Esophagus muscularis mucosa (tissue), 4 donors: ENCODE measurements around the gene IFNGR2.

Experiments used
- EP300 ChIP-seq: sonication (generic); formaldehyde crosslinking; IDR thresholded peaks from one replicate; pipeline ENCODE4 v1.6.1; 2017; ENCODE audit warnings: antibody characterized with exemption
- POLR2A ChIP-seq: fragments of 450-650 bp; IDR thresholded peaks from one replicate; pipeline ENCODE4 v1.6.1; 2017; ENCODE audit warnings: antibody characterized with exemption, moderate library complexity, mild to moderate bottlenecking, low read depth
- POLR2AphosphoS5 ChIP-seq, 2 donors: sonication (generic); formaldehyde crosslinking; IDR thresholded peaks; one replicate each; pipeline ENCODE4 v1.6.1; 2017; ENCODE audit warnings: antibody characterized with exemption in 2 of 2
- TF ChIP-seq, protein P1 (sequence below), 3 experiments: fragments of 200-600 bp in 2 of 3; fragments of 450-650 bp in 1 of 3; sonication (generic) in 2 of 3; IDR thresholded peaks; one replicate each; pipeline ENCODE4 v1.5.1; 2017 to 2019; ENCODE audit warnings: antibody characterized with exemption in 3 of 3, mild to moderate bottlenecking in 2 of 3, moderate library complexity in 1 of 3

DNA sequence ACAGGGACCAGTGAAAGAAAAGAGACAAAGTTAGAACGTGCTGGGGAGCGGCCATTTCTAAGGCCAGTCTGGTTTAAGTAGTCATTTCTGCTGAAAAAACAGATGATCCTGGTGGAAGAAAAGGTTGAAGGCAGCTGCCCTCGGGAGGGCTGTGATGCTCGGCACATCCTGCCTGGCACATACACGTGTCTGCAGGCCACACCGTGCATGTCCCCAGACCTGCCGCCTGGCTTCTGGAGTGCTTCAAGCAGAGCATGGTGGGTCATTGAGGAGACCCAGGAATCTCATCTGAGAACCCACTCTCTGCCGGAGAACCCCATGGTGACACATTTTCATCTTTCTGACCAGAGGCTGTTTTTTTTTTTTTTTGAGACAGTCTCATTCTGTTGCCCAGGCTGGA lies 46.0 kb upstream of the IFNGR2 start:
- TF ChIP-seq, protein P1, sequence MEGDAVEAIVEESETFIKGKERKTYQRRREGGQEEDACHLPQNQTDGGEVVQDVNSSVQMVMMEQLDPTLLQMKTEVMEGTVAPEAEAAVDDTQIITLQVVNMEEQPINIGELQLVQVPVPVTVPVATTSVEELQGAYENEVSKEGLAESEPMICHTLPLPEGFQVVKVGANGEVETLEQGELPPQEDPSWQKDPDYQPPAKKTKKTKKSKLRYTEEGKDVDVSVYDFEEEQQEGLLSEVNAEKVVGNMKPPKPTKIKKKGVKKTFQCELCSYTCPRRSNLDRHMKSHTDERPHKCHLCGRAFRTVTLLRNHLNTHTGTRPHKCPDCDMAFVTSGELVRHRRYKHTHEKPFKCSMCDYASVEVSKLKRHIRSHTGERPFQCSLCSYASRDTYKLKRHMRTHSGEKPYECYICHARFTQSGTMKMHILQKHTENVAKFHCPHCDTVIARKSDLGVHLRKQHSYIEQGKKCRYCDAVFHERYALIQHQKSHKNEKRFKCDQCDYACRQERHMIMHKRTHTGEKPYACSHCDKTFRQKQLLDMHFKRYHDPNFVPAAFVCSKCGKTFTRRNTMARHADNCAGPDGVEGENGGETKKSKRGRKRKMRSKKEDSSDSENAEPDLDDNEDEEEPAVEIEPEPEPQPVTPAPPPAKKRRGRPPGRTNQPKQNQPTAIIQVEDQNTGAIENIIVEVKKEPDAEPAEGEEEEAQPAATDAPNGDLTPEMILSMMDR (IDR thresholded peaks at IDR 0.05): no peak
- TF ChIP-seq EP300 (no peak), POLR2AphosphoS5 (IDR thresholded peaks at IDR 0.05) (no peak), POLR2A (no peak)
